CD14-positive monocyte (primary cell): ENCODE results near the gene CLDND2. TPM values are rescaled to one million over a fixed set of nuclear protein-coding genes. Genes with fewer than 3 reads are reported as not detected.

Experiments used
- DNase-seq, 3 donors: peaks; one replicate each; pipeline ENCODE4 v3.0.0-alpha.2; 2011 to 2022
- H2AFZ ChIP-seq: 2 replicates; pipeline ENCODE4 v1.6.0; 2012; ENCODE audit warnings: mild to moderate bottlenecking, low read depth, low read length, inconsistent platforms; ENCODE audit not compliant: insufficient read depth, poor library complexity, severe bottlenecking
- H3K27ac ChIP-seq, 2 donors: 1 replicate in 1 of 2; 2 replicates in 1 of 2; pipeline ENCODE4 v1.5.1; 2012 to 2013; ENCODE audit warnings: low read length in 2 of 2, control low read depth in 1 of 2, inconsistent platforms in 1 of 2, low read depth in 1 of 2, mild to moderate bottlenecking in 1 of 2
- H3K27me3 ChIP-seq, 2 donors: one replicate each; pipeline versions ENCODE4 v1.6.0 to v1.6.1; 2011 to 2013; ENCODE audit warnings: low read length in 2 of 2; ENCODE audit not compliant: control insufficient read depth in 2 of 2, insufficient read depth in 2 of 2
- H3K36me3 ChIP-seq, 2 donors: replicated peaks in 1 of 2; 1 replicate in 1 of 2; 2 replicates in 1 of 2; pipeline versions ENCODE4 v1.5.1 to v1.6.1; 2012 to 2013; ENCODE audit warnings: low read length in 2 of 2, control low read depth in 1 of 2, inconsistent platforms in 1 of 2, mild to moderate bottlenecking in 1 of 2; ENCODE audit not compliant: insufficient read depth in 2 of 2, control insufficient read depth in 1 of 2
- H3K4me1 ChIP-seq, 2 donors: 1 replicate in 1 of 2; 2 replicates in 1 of 2; pipeline versions ENCODE4 v1.5.1 to v1.6.1; 2012 to 2013; ENCODE audit warnings: low read length in 2 of 2, control low read depth in 1 of 2, inconsistent platforms in 1 of 2, mild to moderate bottlenecking in 1 of 2, moderate library complexity in 1 of 2; ENCODE audit not compliant: insufficient read depth in 2 of 2, control insufficient read depth in 1 of 2
- H3K4me2 ChIP-seq: replicated peaks from 2 replicates; pipeline ENCODE3; 2012; ENCODE audit warnings: low read length, moderate library complexity, mild to moderate bottlenecking; ENCODE audit not compliant: poor library complexity, severe bottlenecking; ENCODE audit errors: extremely low read depth
- H3K4me3 ChIP-seq, 3 experiments: fragments of 200-600 bp in 1 of 3; sonication (generic) in 1 of 3; replicated peaks in 1 of 3; 1 replicate in 2 of 3; 2 replicates in 1 of 3; pipeline ENCODE4 v1.5.1; 2011 to 2013; ENCODE audit warnings: low read length in 3 of 3, mild to moderate bottlenecking in 3 of 3, control low read depth in 2 of 3, low read depth in 2 of 3, inconsistent platforms in 1 of 3, moderate library complexity in 1 of 3
- H3K79me2 ChIP-seq: 2 replicates; pipeline ENCODE4 v1.6.0; 2012; ENCODE audit warnings: mild to moderate bottlenecking, control low read depth, inconsistent platforms, low read length, moderate library complexity; ENCODE audit not compliant: insufficient read depth
- H3K9ac ChIP-seq: 2 replicates; pipeline ENCODE4 v1.6.0; 2017; ENCODE audit warnings: low read length, mild to moderate bottlenecking; ENCODE audit not compliant: insufficient read depth, poor library complexity, severe bottlenecking
- H3K9me3 ChIP-seq, 2 donors: replicated peaks in 1 of 2; 1 replicate in 1 of 2; 2 replicates in 1 of 2; pipeline versions ENCODE4 v1.5.1 to v1.6.1; 2012 to 2013; ENCODE audit warnings: low read length in 2 of 2, control low read depth in 1 of 2; ENCODE audit not compliant: control insufficient read depth in 1 of 2, insufficient read depth in 1 of 2
- H4K20me1 ChIP-seq: 2 replicates; pipeline ENCODE4 v1.6.0; 2012; ENCODE audit warnings: mild to moderate bottlenecking, low read length, control low read depth, moderate library complexity; ENCODE audit not compliant: insufficient read depth
- H3K27ac Mint-ChIP-seq, 7 donors: one replicate each; pipeline ENCODE4 v1.8.0; 2020; ENCODE audit warnings: mild to moderate bottlenecking in 7 of 7, mixed read lengths in 7 of 7, moderate library complexity in 6 of 7, inconsistent platforms in 2 of 7
- H3K27me3 Mint-ChIP-seq, 3 donors: one replicate each; pipeline ENCODE4 v1.8.0; 2021 to 2022; ENCODE audit warnings: low read depth in 3 of 3, mild to moderate bottlenecking in 3 of 3, mixed read lengths in 3 of 3, moderate library complexity in 3 of 3, inconsistent platforms in 1 of 3
- H3K36me3 Mint-ChIP-seq, 2 donors: one replicate each; pipeline ENCODE4 v1.8.0; 2020; ENCODE audit warnings: mixed read lengths in 2 of 2, inconsistent platforms in 1 of 2, mild to moderate bottlenecking in 1 of 2
- H3K4me1 Mint-ChIP-seq: one replicate; pipeline ENCODE4 v1.8.0; 2020; ENCODE audit warnings: mild to moderate bottlenecking, mixed read lengths
- H3K4me3 Mint-ChIP-seq, 2 donors: one replicate each; pipeline ENCODE4 v1.8.0; 2020; ENCODE audit warnings: mild to moderate bottlenecking in 2 of 2, mixed read lengths in 2 of 2, moderate library complexity in 1 of 2
- H3K9me3 Mint-ChIP-seq, 7 donors: one replicate each; pipeline ENCODE4 v1.8.0; 2020 to 2022; ENCODE audit warnings: mixed read lengths in 7 of 7, mild to moderate bottlenecking in 6 of 7, moderate library complexity in 6 of 7, inconsistent platforms in 2 of 7
- WGBS: methylation state at CpG from one replicate; pipeline ENCODE4 v1.1.5; 2013; ENCODE audit warnings: missing lambda C conversion rate; ENCODE audit not compliant: insufficient coverage; 5-methylcytosine and 5-hydroxymethylcytosine counted together
- intact Hi-C, 2 donors: fragments of 100-400 bp; cut with micrococcal nuclease; formaldehyde crosslinking; loops; one replicate each; pipeline versions ENCODE4 v1.15.0 to v1.15.1; 2023
- polyA plus RNA-seq, 3 donors: library from polyadenylated mRNA; depleted of rRNA in 1 of 3; unstranded in 2 of 3; stranded (reverse) in 1 of 3; fragments of 300-500 nt in 2 of 3; fragments of >200 nt in 1 of 3; fragmentation: Illumina TruSeq in 2 of 3; gene quantifications; 1 replicate in 2 of 3; 2 replicates in 1 of 3; pipeline ENCODE4 v1.2.3, GENCODE V29; 2012 to 2021
- TF ChIP-seq, protein P1 (sequence below): fragments of 200-600 bp; IDR thresholded peaks from one replicate; pipeline ENCODE4 v1.8.0; 2022; ENCODE audit warnings: antibody characterized with exemption, mild to moderate bottlenecking

The CLDND2 gene
- polyA plus RNA-seq, 3 donors, result 0.08 TPM; not detected in 2

DNA sequence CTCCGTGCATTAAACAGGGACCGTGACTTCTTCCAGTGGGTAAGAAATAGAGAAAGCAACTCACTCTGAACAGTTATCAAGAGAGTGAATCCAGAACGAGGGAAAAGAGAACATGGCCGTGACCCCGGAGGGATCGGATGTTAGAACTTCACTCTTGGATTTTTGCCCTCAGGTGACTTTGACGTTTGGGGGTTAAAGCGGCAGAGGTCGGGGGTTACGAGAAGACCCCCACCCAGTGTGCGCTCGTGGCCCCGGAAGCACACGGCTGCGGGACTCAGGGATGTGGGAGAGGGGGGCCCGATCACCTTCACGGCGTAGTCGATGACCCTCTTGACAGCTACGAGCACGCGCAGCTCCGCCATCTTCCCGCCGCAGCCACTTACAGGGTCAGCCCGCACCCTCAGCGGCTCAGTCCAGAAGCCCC, 2.8 kb downstream of the CLDND2 start, which contains the start of gene ETFB:
TSS of gene ETFB (minus strand) at position 424 of the 424 bp plus-strand sequence. CDS start at position 362, 62 bp downstream.
- Histone ChIP-seq H3K36me3 (no peaks in the 10 kb centered on the region), H3K27me3 (no peaks in the 10 kb centered on the region), H4K20me1 (no peaks in the 10 kb centered on the region), H3K4me1 (peaks cover 33 to 71% of the 10 kb centered on the region in 2 donors), H3K4me3 (peak within 1 kb of the TSS; percentile 89 to 93 (median 91)), H3K4me2 (peak within 1 kb of the TSS; percentile 100), H3K27ac (peak within 1 kb of the TSS; percentile 92 to 93), H3K9me3 (no peaks in the 10 kb centered on the region), H2AFZ (peak within 1 kb of the TSS; percentile 90), H3K9ac (peak within 1 kb of the TSS; percentile 80), H3K79me2 (peaks cover 62% of the 10 kb centered on the region)
- Mint-ChIP-seq H3K4me1 (peaks cover 58% of the 10 kb centered on the region), H3K4me3 (peak within 1 kb of the TSS; percentile 96 to 99), H3K9me3 (no peaks in the 10 kb centered on the region), H3K36me3 (peaks cover 9% of the 10 kb centered on the region in 2 donors), H3K27me3 (peaks cover 0 to 4% (median 0%) of the 10 kb centered on the region in 3 donors), H3K27ac (peak within 1 kb of the TSS; percentile 93 to 99 (median 97))
- intact Hi-C loops, result loop anchor here (1.0 to 5.0 kb wide), 4 partner anchors 23 to 39 kb away; partner anchors contain the start of gene VSIG10L (in 1 of the 2)
- DNase-seq, result no peak
- 0% methylated on average over 17 of the region's 27 CpGs for WGBS
- TF ChIP-seq, protein P1, sequence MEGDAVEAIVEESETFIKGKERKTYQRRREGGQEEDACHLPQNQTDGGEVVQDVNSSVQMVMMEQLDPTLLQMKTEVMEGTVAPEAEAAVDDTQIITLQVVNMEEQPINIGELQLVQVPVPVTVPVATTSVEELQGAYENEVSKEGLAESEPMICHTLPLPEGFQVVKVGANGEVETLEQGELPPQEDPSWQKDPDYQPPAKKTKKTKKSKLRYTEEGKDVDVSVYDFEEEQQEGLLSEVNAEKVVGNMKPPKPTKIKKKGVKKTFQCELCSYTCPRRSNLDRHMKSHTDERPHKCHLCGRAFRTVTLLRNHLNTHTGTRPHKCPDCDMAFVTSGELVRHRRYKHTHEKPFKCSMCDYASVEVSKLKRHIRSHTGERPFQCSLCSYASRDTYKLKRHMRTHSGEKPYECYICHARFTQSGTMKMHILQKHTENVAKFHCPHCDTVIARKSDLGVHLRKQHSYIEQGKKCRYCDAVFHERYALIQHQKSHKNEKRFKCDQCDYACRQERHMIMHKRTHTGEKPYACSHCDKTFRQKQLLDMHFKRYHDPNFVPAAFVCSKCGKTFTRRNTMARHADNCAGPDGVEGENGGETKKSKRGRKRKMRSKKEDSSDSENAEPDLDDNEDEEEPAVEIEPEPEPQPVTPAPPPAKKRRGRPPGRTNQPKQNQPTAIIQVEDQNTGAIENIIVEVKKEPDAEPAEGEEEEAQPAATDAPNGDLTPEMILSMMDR, result no peak

DNA sequence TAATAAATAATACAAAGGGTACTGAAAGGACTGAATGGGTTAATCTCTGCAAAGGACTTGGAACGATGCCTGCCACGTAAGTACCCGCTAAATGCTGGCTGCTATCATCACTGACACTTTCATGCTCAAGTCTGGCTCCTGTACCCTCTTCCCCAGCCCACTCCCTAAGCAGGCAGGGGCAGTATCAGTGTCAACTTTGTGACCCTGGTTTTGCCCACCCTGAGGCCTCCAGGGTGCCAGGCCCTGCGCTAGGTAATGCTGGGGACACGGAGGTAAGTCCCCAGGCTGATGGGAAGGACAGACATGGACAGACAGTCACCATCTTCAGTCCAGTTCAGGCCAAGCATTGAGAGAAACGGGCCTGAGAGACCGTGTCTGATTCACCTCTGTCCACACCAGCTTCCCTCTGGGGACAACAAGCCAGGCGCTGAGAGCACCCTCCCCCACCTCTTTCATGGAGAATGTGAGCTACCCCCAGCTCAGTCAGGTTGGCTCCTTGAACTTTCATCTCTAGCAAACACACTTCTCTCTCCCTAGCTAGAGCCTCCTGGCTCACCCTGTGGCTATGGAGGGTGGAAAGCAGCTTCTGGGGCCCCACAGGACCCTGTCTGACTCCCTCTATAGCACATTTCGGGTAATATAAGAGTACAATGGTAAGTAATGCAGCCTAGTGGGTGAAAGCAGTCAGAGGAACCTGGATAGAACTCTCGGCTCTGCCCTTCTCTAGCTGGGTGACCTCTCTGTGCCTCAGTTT, 3.4 kb downstream of the CLDND2 start:
- H3K9me3 Mint-ChIP-seq, result no peaks in the 10 kb centered on the region
- H3K79me2 ChIP-seq, result peaks cover 58% of the 10 kb centered on the region

More for the DNA sequence above, 3.4 kb downstream of the CLDND2 start:
- Histone ChIP-seq H2AFZ (peak overlapping the region; percentile 88), H3K27me3 (no peaks in the 10 kb centered on the region), H3K27ac (peak overlapping the region; percentile 92 to 93), H3K9me3 (no peaks in the 10 kb centered on the region), H3K9ac (peak overlapping the region; percentile 80), H4K20me1 (no peaks in the 10 kb centered on the region), H3K4me3 (peak overlapping the region; percentile 89 to 93 (median 91)), H3K36me3 (no peaks in the 10 kb centered on the region), H3K4me2 (peak overlapping the region; percentile 100), H3K4me1 (peaks cover 29 to 65% of the 10 kb centered on the region in 2 donors)
- Mint-ChIP-seq H3K36me3 (peaks cover 9 to 12% of the 10 kb centered on the region in 2 donors), H3K27me3 (peaks cover 0 to 4% (median 0%) of the 10 kb centered on the region in 3 donors), H3K4me1 (peaks cover 52% of the 10 kb centered on the region), H3K27ac (peak overlapping the region; percentile 93 to 98 (median 97)), H3K4me3 (peak overlapping the region; percentile 96 to 99)
- TF ChIP-seq, protein P1, result no peak
- DNase-seq, result peak; percentile 22 to 47 (median 30)
- 36% methylated on average over 7 of the region's 10 CpGs for WGBS
- intact Hi-C loops, result loop anchor here (1.0 to 5.0 kb wide), 3 partner anchors 23 to 38 kb away; partner anchors contain the start of gene VSIG10L (in 1 of the 2)
